Cardiac septum (tissue), 1 donor: ENCODE results near the gene PKP1. TPM values are rescaled to one million over a fixed set of nuclear protein-coding genes. Genes with fewer than 3 reads are reported as not detected.

ENCODE experiments used
- DNase-seq: peaks from one replicate; pipeline ENCODE4 v3.0.0-alpha.2; 2020; ENCODE audit warnings: low spot score
- intact Hi-C: fragments of 100-400 bp; cut with DNase I; formaldehyde crosslinking; loops from one replicate; pipeline ENCODE4 v1.14.0; 2022
- total RNA-seq: library from RNA; stranded (reverse); fragmentation: NEBNext Ultra II Directional; extraction: Animal tissue kit (Norgen Biotek cat#: 25700); gene quantifications from one replicate; pipeline ENCODE4 v1.2.1, GENCODE V29; 2021
- donor health status: DM: no; HTN: no; CAD: no.

The PKP1 gene
- total RNA-seq, 1 donor from 2014 or later: 0.16 TPM

DNA sequence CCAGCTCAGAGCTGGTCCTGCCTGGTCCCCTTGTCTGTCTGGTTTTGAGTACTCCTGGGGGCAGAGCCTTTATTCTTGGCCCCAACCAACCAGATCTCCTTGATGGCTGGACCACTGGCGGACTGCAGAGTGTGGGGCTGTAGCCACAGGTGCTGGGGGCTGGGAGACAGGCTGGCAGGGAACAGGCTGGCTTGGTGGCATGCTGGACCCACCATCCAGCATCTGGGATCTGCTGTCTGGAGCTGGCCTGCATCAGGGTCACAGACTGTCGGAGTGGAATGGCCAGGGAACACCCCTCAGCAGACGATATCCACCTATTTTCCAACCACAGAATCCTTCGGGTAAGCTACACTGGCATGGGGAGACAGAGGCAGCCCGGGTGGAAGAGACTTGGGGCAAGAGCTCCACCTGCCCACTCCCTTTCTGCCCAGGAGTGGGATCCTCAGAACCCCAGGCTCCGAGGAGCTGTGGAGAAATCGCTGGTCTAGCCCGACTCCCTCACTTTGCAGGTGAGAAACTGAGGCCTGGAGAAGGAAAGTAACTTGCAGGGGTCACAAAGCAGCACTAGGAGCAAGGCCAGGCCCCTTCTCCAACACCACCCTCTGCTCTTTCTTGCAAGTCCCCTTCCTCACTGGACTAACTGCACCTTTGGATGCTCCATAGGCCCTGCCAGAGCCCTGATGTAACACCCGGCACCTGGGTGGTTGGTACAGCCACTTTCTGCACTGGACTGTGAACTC, 53.6 kb downstream of the PKP1 start:
- peak; percentile 64 for DNase-seq
- intact Hi-C loops: no loop called here

DNA sequence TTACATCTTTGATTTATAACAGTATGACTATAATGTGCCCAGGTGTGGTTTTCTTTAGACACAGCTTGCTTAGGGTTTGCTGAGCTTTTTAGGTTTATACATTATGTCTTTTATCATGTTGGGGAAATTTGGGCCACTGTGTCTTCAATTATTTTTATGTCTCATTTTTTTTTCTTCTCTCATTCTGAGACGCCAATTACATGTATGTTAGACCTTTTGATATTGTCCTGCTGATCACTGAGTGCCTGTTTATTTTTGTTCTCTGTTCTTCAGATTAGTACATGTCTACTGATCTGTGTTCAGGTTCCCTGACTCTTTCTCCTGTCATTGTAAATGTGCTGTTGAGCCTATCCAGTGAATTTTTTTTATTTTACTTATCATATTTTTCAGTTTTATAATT, 58.1 kb downstream of the PKP1 start:
- intact Hi-C loops: no loop called here
- DNase-seq: no peak

DNA sequence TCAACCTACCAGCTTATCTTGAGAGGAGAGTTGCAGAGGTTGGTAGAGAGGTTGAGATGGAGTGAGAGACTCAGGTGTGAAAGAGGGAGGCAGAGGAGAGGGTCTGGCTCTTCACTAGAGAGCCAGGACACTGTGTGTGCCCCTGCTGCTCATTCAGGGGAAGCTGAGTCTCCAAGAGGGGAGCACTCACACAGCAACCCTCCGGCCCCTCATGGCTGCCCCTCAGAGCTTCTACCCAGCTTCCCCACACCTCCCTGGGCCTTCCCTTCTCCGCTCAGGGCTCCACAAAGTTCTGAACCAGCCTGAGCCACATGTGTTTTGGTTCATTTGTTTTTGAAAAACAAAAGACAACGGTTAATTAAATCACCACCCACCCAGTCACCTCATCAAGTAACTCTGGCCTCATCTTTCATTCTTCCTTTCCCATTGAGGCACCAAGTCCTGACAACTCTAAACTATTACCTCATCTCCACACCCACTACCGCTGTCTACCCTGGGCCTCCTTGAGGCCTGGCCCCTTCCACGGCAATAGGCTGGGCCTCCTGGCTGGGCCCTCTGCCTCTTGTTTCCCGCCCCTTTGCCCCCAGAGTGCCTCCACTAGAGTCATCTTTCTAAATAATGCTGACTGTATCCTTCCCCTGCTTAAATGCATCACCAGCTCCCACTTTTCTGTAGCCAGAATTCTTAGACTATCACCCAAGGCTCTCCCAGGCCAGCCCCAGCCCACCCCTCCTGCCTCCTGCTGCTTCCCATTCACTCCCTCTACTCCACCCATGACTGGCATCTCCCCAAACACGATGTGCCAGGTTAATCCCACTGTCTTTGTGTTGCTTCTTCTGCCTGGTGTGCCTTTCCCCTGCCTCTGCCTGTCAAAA, 61.1 kb downstream of the PKP1 start:
- intact Hi-C loops: loop anchor here (1.0 to 5.0 kb wide), 2 partner anchors 67 to 90 kb away; no protein-coding TSS in a partner anchor
- peak; percentile 66 for DNase-seq

DNA sequence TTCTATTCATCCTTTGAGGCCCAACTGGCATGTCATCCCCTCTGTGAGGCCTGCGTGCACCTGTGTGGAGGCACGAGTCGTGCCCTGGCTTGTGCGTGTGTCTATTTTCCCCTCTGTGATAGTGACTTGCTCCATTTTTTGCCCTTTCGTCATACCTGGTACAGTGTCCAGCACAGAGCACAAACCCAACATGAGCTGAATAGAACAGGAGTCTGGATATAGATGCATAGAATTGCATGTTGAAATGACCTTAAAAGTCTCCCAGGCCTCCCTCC, 61.7 kb downstream of the PKP1 start:
- intact Hi-C loops: loop anchor here (1.0 to 5.0 kb wide), 2 partner anchors 68 to 91 kb away; no protein-coding TSS in a partner anchor
- DNase-seq: no peak

- DNase-seq: peak; percentile 59
- intact Hi-C loops: loop anchor here (5.0 kb wide), 1 partner anchor 69 kb away; no protein-coding TSS in a partner anchor
These were observed 63.1 kb downstream of the PKP1 start for GRCh38 chr1:201346337-201346939.

DNA sequence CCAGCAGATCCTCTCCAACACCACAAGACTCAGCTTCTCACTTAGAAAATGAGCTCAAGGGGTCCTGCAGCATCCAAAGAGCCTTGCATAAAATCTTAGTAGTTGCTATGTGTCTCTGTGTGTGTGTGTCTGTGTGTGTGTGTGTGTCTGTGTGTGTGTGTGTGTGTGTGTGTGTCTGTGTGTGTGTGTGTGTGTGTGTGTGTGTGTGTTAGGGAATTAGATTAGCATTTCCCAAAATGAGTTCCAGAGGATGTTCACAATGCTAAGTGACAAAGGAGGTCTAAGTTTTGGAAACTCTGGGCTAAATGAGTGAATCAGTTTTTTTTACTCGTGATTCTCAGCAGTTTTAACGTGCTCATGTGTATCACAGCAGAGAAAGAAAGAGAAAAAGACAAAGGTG, 63.7 kb downstream of the PKP1 start:
- intact Hi-C loops: loop anchor here (5.0 kb wide), 1 partner anchor 70 kb away; no protein-coding TSS in a partner anchor

DNA sequence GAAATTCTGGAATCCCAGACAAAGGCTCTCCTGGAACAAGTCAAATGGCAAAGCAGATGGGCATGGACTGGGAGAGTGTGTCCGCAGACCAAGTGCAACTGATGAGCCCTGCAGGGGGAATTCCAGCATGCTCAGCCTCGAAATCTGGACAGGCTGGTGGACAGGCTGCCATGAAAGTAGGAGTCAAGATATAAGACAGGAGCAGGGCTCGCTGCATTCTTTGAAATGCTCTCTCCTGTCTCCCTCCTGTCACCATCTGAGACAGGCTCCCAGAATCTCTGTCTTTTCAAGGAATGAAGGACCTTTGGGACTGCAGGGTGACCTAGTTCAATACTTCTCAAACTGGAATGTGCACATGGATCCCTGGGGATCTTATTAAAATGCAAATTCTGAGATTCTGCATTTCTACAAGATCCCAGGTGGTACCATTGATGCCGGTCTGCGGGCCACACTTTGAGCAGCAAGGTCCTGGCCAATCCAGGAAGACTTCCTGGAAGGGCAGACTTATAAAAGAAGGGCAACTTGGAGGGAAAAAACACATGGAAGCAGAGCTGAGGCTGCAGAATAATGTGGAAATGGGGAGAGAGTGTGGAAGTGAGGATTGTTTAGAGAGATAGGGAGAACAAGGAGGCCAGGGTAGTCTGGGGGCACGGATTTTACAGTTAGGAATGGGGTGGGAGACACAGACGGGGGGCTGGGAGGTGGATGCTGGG, 64.3 kb downstream of the PKP1 start:
- intact Hi-C loops: loop anchor here (5.0 kb wide), 1 partner anchor 70 kb away; no protein-coding TSS in a partner anchor
- DNase-seq: peak; percentile 31

More for the DNA sequence above, 63.7 kb downstream of the PKP1 start:
- no peak for DNase-seq

GRCh38 chr1:201348211-201348566, 64.9 kb downstream of the PKP1 start:
- intact Hi-C loops: loop anchor here (5.0 kb wide), 1 partner anchor 71 kb away; no protein-coding TSS in a partner anchor
- DNase-seq: peak; percentile 77

GRCh38 chr1:201349092-201349491, 65.8 kb downstream of the PKP1 start:
- intact Hi-C loops: loop anchor here (5.0 kb wide), 1 partner anchor 72 kb away; no protein-coding TSS in a partner anchor

DNA sequence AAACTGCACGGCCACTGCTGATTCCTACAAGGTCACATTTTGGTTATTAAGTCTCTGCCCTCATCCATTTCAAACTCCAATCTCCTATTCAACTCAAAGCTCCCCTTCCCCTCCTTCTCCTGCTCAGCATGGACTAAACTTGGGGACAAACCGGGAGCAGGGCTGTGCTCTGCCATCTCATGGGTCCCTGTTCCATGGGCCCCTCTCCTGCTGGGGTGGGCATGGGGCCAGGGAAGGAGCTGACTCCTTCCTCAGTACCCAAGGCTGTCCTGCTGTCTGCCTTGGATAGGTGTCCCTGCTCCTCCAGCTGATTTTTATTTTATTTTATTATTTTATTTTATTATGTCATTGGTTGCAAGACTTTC, 67.0 kb downstream of the PKP1 start:
- peak; percentile 67 for DNase-seq
- intact Hi-C loops: no loop called here

More at GRCh38 chr1:201349092-201349491, 65.8 kb downstream of the PKP1 start:
- DNase-seq: peak; percentile 54

GRCh38 chr1:201350884-201351283, 67.6 kb downstream of the PKP1 start:
- intact Hi-C loops: no loop called here
- DNase-seq: peak; percentile 41

- intact Hi-C loops: no loop called here
- DNase-seq: no peak
These were observed 68.3 kb downstream of the PKP1 start for GRCh38 chr1:201351617-201352016.

GRCh38 chr1:201353186-201353940, 70.1 kb downstream of the PKP1 start:
- intact Hi-C loops: no loop called here
- peak; percentile 63 for DNase-seq

GRCh38 chr1:201354151-201354900, 71.0 kb downstream of the PKP1 start:
- intact Hi-C loops: no loop called here
- DNase-seq: peak; percentile 71

- DNase-seq: peak; percentile 74
- intact Hi-C loops: no loop called here
These were observed 71.6 kb downstream of the PKP1 start for GRCh38 chr1:201354901-201355295.

- intact Hi-C loops: no loop called here
- peak; percentile 53 for DNase-seq
These were observed 72.2 kb downstream of the PKP1 start for GRCh38 chr1:201355471-201355870.

DNA sequence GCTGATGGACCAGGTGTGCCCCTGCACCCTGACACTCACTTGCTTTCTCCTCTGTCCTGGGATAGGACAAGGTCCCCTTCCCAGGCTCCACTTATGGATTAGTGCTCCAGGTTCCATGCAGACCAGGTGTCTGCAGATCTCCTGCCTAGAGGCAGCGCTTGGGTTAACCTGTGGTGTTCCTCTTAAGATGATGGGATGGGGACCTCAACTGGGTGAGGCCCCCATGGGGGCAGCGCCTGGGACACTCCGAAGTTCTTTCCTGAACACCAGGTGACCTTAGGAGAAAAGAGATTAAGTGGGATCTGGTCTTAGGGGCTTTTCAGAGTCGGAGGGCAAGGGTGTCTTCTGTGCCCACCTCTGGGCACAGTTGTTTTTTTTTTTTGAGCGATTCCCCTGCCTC, 72.9 kb downstream of the PKP1 start:
- intact Hi-C loops: no loop called here
- DNase-seq: peak; percentile 49

DNA sequence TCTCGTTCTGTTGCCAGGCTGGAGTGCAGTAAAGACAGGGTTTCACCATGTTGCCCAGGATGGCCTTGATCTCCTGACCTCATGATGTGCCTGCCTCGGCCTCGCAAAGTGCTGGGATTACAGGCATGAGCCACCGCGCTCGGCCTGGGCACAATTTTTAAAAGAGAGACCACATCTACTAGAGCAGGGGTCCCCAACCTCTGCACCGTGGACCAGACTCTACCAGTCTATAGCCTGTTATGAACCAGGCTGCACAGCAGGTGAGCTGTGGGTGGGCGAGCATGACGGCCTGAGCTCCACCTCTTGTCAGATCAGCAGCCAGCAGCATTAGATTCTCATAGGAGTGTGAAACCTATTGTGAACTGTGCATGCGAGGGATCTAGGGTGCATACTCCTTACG, 73.4 kb downstream of the PKP1 start:
- peak; percentile 58 for DNase-seq
- intact Hi-C loops: no loop called here
